GM12892 (cell line): ENCODE results near the gene TEPSIN.

Experiments used
- POLR2A ChIP-seq: IDR thresholded peaks from 2 replicates; pipeline ENCODE4 v1.6.1; 2011; ENCODE audit warnings: low read depth, low read length, control low read depth
- POLR2AphosphoS5 ChIP-seq: IDR thresholded peaks from 2 replicates; pipeline ENCODE4 v1.6.1; 2011; ENCODE audit warnings: low read depth, low read length, control low read depth
- TAF1 ChIP-seq: IDR thresholded peaks from 2 replicates; pipeline ENCODE4 v1.6.1; 2011; ENCODE audit warnings: low read depth, mild to moderate bottlenecking, control low read depth, low read length, borderline replicate concordance

DNA sequence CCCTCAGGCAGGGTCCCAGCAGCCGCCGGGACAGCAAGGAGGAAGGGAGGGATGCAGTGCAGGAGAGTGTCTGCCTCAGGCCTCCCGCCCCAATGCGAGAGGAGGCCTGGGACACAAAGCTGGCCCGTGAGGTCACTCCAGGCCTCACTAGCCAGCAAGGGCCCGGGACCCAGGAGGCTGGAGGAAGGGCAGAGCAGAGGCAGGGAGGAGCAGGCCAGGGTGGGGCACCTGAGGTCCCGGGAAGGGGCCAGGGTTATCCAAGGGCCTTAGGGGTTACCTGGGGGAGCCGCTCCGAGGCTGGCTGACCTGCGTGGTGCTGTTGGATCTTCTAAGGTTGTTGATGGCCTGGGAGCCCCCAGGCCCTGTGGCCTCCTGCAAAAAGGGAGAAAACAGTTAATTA, 30.2 kb downstream of the TEPSIN start:
- TF ChIP-seq TAF1 (no peak), POLR2A (no peak), POLR2AphosphoS5 (no peak)
